BE2C (cell line): ENCODE data around the gene DTX1.

ENCODE experiments used
- DNase-seq: peaks from one replicate; pipeline ENCODE4 v3.0.0-alpha.2; 2020
- H3K27me3 ChIP-seq: fragments of 250-450 bp; sonication (Bioruptor Pico); 2 replicates; pipeline ENCODE4 v1.5.1; 2020; ENCODE audit warnings: mild to moderate bottlenecking
- H3K36me3 ChIP-seq: fragments of 250-450 bp; sonication (Bioruptor Pico); 2 replicates; pipeline ENCODE4 v1.5.1; 2020; ENCODE audit warnings: mild to moderate bottlenecking
- H3K4me1 ChIP-seq: fragments of 250-450 bp; sonication (Bioruptor Pico); 2 replicates; pipeline ENCODE4 v1.5.1; 2020
- H3K4me3 ChIP-seq: 2 replicates; pipeline ENCODE4 v1.5.1; 2011; ENCODE audit warnings: low read depth, low read length
- H3K9me3 ChIP-seq: fragments of 250-450 bp; sonication (Bioruptor Pico); 2 replicates; pipeline ENCODE4 v1.5.1; 2020
- TF ChIP-seq, protein P1 (sequence below): IDR thresholded peaks from 2 replicates; pipeline ENCODE4 v1.5.1; 2012; ENCODE audit warnings: mild to moderate bottlenecking, low read depth, low read length

DTX1 gene

DNA sequence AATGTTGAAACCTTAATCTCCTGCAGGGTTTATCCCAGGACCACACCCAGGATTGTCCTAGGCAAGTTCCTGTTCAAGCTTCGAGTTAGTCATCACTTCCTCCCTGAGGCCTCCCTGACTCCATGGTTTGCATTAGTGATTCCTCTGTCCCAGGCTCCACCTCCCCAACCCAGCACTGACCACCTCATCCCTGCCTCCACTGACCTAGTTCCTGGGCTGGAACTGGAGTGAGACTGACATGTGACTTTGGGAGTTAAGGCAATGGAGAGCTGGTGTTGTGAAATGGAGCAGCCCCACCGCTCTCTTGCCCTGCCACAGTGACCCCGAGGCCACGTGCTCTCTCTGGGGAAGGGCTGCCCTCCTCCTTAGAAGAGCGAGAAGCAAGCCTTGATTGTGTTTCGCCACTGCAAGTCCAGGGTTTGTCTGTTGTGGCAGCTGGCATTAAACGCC, 15.8 kb upstream of the DTX1 start:
- no peaks in the 10 kb centered on the region for H3K9me3 ChIP-seq
- DNase-seq = no peak
- H3K4me3 ChIP-seq = no peak overlapping the region
- no peaks in the 10 kb centered on the region; the same call in 1 of the 2 replicates for H3K4me1 ChIP-seq
- no peaks in the 10 kb centered on the region for H3K36me3 ChIP-seq
- TF ChIP-seq, protein P1, sequence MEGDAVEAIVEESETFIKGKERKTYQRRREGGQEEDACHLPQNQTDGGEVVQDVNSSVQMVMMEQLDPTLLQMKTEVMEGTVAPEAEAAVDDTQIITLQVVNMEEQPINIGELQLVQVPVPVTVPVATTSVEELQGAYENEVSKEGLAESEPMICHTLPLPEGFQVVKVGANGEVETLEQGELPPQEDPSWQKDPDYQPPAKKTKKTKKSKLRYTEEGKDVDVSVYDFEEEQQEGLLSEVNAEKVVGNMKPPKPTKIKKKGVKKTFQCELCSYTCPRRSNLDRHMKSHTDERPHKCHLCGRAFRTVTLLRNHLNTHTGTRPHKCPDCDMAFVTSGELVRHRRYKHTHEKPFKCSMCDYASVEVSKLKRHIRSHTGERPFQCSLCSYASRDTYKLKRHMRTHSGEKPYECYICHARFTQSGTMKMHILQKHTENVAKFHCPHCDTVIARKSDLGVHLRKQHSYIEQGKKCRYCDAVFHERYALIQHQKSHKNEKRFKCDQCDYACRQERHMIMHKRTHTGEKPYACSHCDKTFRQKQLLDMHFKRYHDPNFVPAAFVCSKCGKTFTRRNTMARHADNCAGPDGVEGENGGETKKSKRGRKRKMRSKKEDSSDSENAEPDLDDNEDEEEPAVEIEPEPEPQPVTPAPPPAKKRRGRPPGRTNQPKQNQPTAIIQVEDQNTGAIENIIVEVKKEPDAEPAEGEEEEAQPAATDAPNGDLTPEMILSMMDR = no peak
- H3K27me3 ChIP-seq = no peaks in the 10 kb centered on the region

DNA sequence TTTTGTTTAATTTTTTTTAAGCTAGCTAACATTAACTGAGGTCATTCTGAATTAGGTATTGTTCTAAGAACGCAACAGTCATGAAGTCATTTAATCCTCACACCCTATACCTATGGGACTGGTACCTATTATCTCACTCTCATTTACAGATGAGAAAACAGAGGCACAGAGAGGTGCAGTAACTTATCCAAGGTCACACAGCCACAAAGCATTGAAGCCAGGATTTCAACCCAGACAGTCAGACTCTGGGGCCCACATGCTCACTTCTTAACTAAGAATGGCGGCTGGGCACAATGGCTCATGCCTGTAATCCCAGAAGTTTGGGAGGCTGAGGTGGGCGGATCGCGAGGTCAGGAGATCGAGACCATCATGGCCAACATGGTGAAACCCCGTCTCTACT, 15.0 kb upstream of the DTX1 start:
- TF ChIP-seq, protein P1 = no peak
- Histone ChIP-seq H3K27me3 (no peaks in the 10 kb centered on the region), H3K9me3 (no peaks in the 10 kb centered on the region), H3K4me1 (no peaks in the 10 kb centered on the region; the same call in 1 of the 2 replicates), H3K4me3 (no peak overlapping the region), H3K36me3 (no peaks in the 10 kb centered on the region)
- DNase-seq = no peak

DNA sequence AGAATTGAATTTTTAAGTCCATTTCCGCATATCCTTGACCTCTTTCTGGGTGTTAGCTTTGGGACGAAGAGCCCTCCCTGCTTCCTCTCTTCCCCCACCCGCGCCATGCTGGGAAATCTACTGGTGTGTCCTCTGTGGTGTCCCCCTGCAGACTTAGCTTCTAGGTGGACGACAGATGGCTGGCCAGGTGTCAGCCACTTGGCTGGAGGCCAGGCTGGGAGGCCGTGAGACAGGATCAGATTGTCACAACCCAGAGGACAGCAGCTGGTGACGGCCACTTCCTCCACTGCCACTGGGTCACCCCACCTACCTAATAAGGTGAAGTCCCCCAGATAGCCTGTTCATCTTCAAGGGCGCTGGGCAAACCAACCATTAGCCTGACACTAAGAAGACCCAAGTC, 13.3 kb upstream of the DTX1 start:
- peak; percentile 34 for DNase-seq
- Histone ChIP-seq H3K36me3 (no peaks in the 10 kb centered on the region), H3K4me1 (no peaks in the 10 kb centered on the region; the same call in 1 of the 2 replicates), H3K9me3 (no peaks in the 10 kb centered on the region), H3K27me3 (no peaks in the 10 kb centered on the region), H3K4me3 (no peak overlapping the region)
- TF ChIP-seq, protein P1 = no peak

DNA sequence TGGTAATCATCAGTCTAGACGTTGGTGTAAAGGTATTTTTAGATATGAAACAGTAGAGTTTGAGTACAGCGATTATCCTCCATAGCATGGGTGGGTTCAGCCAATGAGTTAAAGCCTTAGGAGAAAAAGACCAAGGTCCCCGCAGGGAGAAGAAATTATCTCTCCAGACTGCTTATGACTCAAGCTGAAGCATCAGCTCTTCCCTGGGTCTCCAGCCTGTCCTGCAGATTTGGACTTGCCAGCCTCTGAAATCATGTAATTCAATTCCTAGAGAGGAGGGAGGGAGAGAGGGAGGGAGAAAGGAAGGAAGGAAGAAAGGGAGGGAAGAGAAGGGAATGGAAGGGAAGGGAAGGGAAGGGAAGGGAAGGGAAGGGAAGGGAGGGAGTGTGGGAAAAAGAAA, 12.0 kb upstream of the DTX1 start:
- Histone ChIP-seq H3K36me3 (no peaks in the 10 kb centered on the region), H3K27me3 (no peaks in the 10 kb centered on the region), H3K9me3 (no peaks in the 10 kb centered on the region), H3K4me1 (no peaks in the 10 kb centered on the region; the same call in 1 of the 2 replicates), H3K4me3 (no peak overlapping the region)
- TF ChIP-seq, protein P1 = no peak
- no peak for DNase-seq

DNA sequence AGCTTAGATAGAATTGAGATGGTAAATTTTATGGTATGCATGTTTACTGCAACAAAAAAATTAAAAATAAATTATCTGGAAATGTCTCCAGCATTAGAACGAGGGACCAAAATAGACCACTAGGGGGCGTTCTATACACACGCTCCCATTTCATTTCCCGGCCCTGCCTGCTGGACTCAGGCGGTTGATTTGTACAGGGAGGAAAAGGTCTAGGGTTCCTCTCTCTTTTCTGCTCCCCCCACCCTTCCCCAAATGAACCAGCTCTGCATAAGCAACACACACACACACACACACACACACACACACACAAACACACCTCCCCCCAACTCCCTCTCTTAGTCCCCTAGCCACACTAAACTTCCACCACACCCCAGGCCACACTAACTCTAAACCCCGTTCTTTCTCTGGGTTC, 7.8 kb upstream of the DTX1 start:
- Histone ChIP-seq H3K4me1 (no peaks in the 10 kb centered on the region), H3K36me3 (no peaks in the 10 kb centered on the region), H3K4me3 (no peak overlapping the region), H3K9me3 (no peaks in the 10 kb centered on the region), H3K27me3 (no peaks in the 10 kb centered on the region)
- DNase-seq = peak; percentile 75
- TF ChIP-seq, protein P1 = peak; percentile 82

DNA sequence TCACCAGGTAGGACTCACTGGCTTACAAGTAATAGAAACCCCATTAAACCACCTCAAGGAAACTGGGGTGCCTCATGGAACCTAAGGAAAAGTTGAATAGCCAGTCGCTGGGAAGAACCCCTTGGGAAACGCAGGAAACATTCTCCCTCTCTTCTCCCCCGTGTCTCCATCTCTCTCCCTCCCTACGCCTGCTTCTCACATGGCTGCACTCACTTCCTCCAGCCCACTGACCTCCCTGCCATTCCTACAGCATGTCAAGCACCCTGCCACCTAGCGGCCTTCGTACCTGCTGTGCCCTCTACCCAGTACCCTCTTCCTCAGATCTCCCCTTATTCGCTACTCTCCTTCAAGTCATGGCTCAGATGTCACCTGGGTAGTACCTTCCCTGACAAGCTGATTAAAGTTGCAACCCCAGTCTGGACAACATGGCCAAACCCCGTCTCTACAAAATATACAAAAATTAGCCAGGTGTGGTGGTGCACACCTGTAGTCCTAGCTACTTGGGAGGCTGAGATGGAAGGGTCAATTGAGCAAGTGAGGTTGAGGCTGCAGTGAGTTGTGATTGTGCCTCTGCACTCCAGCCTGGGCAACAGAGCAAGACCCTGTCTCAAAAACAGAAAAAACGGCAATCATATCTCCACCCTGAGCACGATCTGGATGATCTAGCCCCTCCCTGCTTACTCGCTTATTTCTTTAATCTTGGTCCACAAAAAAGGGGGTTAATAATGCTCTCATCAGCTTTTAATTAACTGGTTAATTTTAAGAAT, 6.4 kb upstream of the DTX1 start:
- TF ChIP-seq, protein P1 = peak; percentile 66
- Histone ChIP-seq H3K9me3 (no peaks in the 10 kb centered on the region), H3K36me3 (no peaks in the 10 kb centered on the region), H3K27me3 (peaks cover under 1% of the 10 kb centered on the region; the same call in 1 of the 2 replicates), H3K4me1 (no peaks in the 10 kb centered on the region), H3K4me3 (no peak overlapping the region)
- DNase-seq = peak; percentile 61
